Suprapubic skin (tissue), 3 donors: Measurements from ENCODE around the gene EML2.

Source experiments
- CTCF ChIP-seq, 2 donors: fragments of 200-600 bp in 1 of 2; fragments of 450-650 bp in 1 of 2; sonication (generic) in 1 of 2; IDR thresholded peaks; one replicate each; pipeline ENCODE4 v1.5.1; 2016 to 2019; ENCODE audit warnings: antibody characterized with exemption in 2 of 2, mild to moderate bottlenecking in 1 of 2, moderate library complexity in 1 of 2
- POLR2A ChIP-seq, 2 donors: fragments of 450-650 bp; IDR thresholded peaks; one replicate each; pipeline ENCODE4 v1.6.1; 2017; ENCODE audit warnings: antibody characterized with exemption in 2 of 2, mild to moderate bottlenecking in 2 of 2, moderate library complexity in 2 of 2

DNA sequence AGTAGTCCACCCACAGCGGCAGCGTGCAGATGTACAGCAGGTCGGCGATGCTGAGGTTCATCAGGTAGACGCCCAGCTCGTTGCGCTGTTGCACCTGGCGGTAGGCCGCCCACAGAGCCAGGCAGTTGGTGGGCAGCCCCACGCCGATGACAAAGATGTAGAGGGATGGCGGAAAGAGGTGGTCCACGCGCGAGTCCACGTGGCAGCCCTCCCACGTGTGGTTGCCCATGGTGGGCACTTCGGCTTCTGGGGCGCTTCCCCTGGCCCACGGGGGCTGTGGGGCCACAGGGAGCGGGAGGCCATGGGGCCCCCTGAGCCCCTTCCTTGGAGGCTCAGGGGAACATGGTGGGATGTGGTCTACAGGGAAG is 47.6 kb downstream of the EML2 start:
- TF ChIP-seq CTCF (IDR thresholded peaks at IDR 0.05): no peak
- TF ChIP-seq POLR2A (IDR thresholded peaks at IDR 0.05): no peak
